Stimulated activated CD4-positive, alpha-beta T cell treated with anti-CD3 and anti-CD28 coated beads, Interleukin-4, amount 100 ng/mL, for 1 hour (primary cell): ENCODE results near the gene ENTPD3.

ENCODE experiments used
- DNase-seq: peaks from one replicate; pipeline ENCODE4 v3.0.0-alpha.2; 2020

Gene ENTPD3

DNA sequence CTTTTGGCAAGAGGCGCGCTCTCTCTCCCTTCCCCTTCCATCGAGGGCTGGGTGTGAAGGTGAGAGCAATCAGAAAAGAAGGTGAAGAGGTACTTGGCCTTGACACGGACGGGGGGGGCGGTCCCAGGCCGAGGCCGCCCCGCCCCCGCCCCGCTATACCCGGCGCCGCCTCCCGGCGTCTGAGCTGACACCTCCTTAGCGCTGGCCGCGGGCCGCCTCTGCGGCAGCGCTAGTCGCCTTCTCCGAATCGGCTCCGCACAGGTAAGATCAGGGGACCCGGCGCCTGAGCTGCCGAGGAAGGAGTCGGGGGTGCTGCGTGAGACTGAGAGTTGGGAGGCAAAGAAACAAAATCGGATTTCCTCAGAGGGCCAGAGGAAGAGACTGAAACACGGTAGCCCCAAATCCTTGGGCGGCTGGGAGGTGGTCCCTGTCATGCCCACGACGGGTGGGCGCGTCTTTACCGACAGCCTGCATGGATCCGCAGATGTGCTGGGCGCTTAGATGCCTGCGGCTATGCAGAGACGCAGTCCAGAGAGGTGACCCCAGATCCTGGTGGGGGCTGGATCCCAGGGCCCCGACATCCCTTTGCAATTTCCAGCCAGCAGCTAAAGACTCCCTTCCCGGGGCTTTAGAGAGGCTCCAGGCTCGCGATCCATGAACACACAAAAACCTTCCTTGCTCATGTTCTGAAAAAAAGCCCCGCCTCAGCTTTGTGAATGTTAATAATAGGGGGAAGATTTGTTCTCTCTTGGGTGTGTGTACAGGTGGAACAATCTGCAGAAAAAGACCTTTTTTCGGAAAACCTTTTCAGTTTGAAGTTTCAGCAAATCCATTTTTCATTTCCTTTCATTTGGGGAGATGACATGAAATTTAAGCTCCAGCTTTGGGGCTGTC is at the start of gene ENTPD3:
TSS of gene ENTPD3 (plus strand) at position 184 of the 894 bp plus-strand sequence. CDS start 874 bp downstream, outside the sequence.
- DNase-seq: peak; percentile 43

DNA sequence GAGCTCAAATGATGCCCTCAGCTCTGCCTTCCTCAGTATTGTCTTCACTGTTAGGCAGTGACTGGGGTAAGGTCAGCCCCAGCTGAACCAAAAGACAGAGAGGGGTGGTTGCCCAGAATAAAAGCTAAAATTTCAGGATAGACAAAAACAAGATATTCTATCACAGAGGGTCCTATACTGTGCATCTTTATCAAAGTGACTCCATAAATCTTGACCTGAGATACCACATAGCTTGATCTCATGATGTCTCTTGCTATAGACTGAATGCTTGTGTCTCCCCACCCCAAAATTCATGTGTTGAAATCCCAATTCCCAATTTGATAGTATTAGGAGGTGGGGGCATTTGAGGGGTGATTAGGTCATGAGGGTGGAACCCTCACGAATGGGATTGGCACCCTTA is 47.1 kb upstream of the ENTPD3 start:
- DNase-seq: no peak

- DNase-seq: no peak
These were observed 46.3 kb upstream of the ENTPD3 start for GRCh38 chr3:40340541-40341170.

DNA sequence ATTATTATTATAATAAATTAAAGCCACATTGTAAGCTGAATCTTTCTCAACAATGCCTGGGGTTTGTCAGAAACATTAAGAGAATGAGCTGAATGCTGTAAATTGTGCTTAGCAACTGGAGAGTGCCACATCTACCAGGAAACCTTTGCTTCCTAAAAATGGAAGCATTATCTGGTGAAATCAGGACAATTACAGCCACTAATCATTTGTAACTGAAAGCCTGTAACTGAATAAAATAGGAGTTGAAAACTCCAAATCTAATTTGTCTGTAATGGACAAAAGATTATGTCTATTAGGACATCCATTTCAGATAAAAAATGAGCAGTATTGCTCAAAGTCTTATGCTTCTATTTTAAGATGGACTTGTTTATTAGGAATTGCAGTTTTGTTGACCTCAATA is 45.3 kb upstream of the ENTPD3 start:
- DNase-seq: no peak

GRCh38 chr3:40350529-40350928 is 36.5 kb upstream of the ENTPD3 start:
- DNase-seq: no peak

DNA sequence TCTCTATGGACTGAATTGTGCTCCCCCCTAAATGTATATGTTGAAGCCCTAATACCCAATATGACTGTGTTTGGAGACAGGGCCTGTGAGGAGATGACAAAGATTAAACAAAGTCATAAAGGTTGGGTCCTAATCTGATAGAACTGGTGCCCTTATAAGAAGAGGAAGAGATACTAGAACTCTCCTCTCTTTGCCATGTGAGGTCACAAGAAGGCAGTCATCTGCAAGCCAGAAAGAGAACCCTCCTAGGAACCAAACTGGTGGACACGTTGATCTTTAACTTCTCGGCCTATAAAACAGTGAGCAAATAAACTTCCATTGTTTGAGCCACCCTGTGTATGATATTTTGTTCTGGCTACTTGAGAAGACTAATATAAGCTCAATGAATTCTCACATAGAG is 31.6 kb upstream of the ENTPD3 start:
- no peak for DNase-seq

- DNase-seq: no peak
These were observed 28.5 kb upstream of the ENTPD3 start for GRCh38 chr3:40358454-40358853.

- no peak for DNase-seq
These were observed 23.3 kb upstream of the ENTPD3 start for GRCh38 chr3:40363674-40364073.

DNA sequence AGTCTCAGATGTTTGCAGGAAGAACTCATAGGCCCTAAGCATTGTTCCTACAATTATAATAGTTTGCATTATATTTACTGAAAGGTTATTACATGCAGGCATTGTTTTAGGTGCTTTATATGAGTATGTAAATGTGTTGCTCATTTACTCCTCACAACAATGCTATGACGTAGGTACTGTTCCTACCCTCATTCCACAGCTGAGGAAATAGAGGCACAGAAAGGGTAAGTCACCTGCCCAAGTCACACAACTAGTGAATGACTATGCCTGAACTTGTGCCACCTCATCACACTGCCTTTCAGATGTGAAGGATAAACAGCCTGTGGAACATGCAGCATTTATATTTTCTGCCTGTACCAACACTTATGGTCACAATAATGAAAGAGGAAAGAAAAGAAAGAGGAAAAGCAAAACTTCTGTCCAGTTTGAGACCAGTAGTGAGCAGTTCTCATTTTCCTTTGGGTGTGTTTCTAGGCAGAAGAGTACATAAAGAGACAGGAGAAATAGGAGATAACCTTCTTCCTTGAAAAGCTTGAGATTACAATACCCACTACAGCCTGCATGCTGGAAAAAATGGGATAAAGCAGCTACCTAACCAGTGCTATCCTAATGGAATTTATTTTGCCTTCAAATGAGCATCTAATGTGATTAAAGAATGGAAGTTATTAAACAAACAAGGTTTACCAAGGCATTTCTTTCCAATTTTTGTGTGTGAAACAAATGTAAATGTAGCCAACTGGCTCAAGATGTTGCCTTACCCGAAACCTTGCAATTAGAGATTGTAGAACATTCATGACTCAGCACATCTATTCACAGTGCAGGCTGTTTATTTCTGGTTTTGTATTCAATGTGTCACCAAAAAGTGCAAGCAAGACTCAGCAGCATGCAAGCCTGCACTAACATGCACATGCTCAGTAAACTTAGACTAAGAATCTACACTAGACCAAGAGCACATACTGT is 20.5 kb upstream of the ENTPD3 start:
- DNase-seq: no peak

- no peak for DNase-seq
These were observed 17.3 kb upstream of the ENTPD3 start for GRCh38 chr3:40369716-40370115.

GRCh38 chr3:40377822-40378221 is 9.2 kb upstream of the ENTPD3 start:
- no peak for DNase-seq

- DNase-seq: no peak
These were observed 7.2 kb upstream of the ENTPD3 start for GRCh38 chr3:40379674-40380306.

DNA sequence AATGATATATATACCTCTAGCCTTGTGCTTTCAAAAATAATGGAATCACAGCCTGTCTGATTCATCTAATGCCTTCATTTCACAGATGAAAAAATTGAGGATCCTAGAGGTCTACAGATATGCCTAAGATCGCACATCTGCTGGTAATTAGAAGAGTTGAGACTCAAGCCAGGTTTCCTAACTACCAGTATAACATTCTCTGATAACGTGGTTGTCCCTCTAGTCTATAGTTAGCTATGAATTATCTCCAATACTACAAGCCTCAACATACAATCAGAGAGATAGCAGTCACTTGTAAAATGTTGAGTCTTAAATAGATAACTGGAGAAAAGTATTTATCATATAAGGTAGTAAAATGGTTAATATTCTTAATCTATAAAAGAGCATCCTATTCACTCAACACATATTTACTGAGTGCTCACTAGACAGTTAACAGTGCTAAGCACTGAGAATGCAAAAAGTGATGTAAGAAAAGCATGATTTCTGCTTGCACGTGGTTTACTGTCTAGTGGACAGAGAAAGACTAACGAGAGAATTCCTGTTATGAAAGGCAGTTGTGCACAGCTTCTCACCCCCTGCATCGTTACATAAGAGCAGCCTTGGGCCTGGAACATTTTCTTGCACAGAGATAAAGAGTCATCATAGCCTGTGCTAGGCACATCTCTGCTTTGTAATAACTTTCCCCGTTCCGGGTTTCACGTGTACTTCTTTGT is 4.9 kb upstream of the ENTPD3 start:
- no peak for DNase-seq

DNA sequence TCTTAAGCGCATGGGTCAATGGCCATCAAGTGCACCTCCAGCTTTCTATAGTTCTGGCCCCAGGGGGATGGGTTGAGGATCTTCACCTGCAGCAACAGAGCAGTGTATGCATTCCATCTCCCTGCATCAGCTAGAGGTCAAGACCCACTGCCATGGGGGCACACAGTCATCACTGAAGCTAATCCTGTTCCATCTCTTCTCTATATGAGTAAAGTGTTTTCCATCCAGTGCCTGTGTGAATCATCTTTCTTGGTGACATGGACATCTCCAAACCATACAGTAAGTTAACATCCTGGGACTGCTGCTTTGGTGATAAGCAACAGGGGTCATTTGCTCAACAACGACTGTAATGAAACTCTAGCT is 4.4 kb upstream of the ENTPD3 start:
- DNase-seq: no peak

- DNase-seq: no peak
These were observed 771 bp upstream of the ENTPD3 start for GRCh38 chr3:40386213-40386612.

DNA sequence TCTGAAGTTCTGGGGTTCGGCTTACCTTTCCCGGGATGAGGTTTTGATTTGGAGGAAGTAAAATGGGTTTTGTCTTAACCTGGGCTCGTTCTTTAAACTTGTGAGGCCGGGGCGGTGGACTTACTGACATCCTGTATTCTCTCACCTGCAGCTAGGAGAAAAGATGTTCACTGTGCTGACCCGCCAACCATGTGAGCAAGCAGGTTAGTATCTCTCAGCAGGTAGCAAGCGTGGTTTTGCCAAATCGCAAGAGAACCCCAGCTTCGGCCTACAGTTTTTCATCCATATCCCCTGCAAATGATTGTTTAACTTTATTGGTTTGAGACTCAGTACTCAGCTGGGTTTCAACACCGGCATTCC is 891 bp downstream of the ENTPD3 start:
- DNase-seq: no peak

DNA sequence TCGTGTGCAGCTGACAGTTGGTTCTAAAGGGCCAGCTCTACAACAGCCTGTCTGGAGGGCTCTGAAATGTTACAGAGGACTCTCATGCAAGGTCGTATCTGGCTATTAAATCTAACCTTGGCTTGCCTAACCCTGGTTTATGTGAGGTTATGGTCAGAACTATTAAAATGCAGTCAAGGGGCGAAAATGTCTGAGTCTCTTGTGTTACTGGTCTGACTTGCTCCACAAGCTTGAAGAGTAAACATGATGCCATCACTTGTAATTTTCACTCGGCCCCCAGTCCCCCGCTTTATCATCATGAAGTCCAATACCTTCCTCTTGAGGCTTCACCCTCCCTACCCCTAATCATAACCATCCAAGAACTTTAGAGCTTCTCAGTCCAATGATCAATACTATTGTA is 9.4 kb downstream of the ENTPD3 start:
- DNase-seq: no peak

- DNase-seq: no peak
These were observed 10.1 kb downstream of the ENTPD3 start for GRCh38 chr3:40397129-40397528.

GRCh38 chr3:40397912-40398311 is 10.9 kb downstream of the ENTPD3 start:
- DNase-seq: no peak

GRCh38 chr3:40398346-40398745 is 11.4 kb downstream of the ENTPD3 start:
- DNase-seq: no peak

DNA sequence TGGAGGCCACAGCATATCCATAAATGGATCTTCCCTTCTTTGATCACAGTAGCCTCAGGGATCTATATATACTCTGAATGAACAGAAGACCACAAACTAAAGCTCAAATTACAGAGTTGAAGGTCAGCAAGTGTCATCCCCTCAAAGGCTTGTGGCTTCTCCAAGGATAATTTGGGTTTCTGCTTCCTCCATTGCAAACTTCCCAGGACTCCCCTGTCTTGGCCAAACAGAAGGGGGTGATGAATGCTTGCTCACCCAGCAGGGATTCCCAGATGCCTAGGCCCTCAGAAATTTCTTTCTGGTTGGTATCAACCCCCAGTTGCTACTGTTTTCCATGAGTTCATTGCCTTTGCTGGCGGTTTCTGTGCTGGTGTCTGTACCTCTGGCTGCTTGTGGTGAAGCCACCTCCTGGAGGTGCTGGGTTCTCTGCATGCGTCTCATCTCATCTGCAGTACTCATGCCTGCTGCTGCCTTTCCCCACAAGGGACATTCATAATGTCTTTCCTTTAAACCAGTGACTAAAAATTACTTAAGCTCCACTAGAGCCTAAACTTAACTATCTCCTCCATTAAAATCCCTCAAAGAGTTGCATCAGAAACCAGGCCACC is 17.7 kb downstream of the ENTPD3 start:
- no peak for DNase-seq

DNA sequence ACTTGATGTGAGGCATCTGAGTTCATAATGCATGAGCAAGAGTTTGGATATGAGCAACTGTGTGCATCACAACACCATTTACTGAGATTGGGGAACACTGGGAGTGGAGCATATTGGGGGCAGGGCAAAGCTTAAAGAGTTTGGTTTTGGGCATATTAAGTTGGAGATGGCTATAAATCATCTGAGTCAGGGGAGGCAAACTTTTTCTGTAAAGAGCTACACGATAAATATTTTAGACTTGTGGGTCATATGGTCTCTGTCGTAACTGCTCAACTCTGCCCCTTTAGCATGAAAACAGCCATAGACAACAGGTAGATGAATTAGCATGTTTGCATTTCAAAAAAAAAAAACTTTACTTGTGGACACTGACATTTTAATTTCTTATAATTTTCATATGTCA is 20.0 kb downstream of the ENTPD3 start:
- no peak for DNase-seq
